Activated CD8-positive, alpha-beta memory T cell treated with anti-CD3 and anti-CD28 coated beads, Interleukin-2, amount 50 U/mL, for 4 hours (primary cell): ENCODE measurements around the gene HOXC5.

Experiments used
- DNase-seq: peaks from one replicate; pipeline ENCODE4 v3.0.0-alpha.2; 2020

The HOXC5 gene

DNA sequence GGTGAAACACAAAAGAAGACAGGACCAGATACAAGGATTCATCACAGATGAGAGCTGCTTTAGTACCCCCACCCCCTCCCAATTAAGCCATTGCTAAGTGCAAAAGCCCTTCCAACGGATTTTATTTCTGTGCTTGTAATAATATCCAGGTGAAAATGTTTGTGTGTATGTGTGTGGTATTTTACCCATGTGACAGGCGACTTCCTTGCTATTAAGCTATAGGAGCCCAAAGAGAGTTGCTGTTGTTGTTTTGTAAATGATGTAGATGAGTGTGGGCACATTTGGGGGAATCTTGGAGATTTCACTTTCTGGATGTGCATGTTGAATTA, 17.6 kb downstream of the HOXC5 start:
- no peak for DNase-seq

DNA sequence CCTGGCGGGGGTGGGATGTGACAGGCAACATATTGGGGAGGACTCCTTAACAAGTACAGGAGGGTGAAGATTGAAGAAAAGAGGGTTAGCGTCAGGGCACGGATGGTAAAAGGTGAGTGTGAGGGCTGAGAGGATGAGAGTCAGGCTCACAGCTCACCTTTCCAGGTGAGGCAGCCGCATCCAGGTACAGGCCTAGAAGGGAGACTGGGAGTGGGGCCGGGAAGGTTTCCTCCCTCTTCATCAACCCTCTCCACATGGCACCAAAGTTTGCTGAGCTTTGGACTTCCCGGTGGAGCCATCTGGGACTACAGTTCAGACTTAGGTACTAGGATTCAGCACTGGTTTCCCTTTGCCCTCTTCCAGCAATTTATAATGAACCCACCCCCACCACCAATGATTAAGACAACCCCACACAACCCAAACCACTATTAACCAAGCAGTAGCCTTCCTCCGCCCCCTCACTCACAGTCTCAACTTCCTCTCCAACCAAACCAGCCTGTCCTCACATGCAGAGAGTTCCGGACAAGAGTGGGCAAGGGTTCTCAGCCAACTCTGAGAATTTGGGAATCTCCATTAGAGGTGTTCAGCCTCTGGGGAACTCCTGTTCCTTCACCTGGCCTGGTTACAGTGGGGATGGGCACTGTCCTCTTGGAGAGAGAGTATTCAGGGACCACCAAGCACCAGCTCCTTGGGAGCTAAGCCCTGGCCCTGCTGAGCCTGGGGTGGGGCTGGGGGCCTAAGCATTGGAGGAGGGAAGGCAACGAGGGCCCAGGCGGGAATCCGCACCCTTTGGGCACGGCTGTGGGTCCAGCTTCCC, 18.4 kb downstream of the HOXC5 start:
- no peak for DNase-seq

DNA sequence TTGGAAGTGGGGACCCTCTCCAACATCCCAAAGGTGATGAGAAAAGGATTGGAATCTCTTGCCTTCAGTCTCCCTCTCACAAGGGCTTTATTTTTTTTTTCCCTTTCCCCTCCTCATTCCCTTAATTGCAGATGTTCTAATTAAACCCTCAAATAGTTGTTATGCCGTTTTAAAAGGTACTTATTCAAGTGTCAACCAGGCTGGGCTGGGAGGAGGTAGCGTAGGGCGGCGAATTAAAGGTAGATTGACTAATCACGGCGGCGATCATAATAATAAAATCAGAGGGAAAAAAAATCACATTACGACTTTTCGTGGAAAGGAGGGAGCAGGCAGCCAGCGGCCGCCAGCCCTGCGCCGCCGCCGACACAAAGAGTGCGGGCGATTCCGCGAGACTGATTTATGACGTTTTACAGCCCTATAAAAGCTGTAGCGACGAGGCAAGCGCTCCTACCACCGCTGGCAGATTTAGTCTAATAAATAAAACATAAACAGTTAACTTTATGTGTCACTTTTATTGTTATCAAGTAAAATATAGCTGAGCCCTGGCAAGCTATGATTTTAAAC, 19.1 kb downstream of the HOXC5 start:
- DNase-seq, result no peak

DNA sequence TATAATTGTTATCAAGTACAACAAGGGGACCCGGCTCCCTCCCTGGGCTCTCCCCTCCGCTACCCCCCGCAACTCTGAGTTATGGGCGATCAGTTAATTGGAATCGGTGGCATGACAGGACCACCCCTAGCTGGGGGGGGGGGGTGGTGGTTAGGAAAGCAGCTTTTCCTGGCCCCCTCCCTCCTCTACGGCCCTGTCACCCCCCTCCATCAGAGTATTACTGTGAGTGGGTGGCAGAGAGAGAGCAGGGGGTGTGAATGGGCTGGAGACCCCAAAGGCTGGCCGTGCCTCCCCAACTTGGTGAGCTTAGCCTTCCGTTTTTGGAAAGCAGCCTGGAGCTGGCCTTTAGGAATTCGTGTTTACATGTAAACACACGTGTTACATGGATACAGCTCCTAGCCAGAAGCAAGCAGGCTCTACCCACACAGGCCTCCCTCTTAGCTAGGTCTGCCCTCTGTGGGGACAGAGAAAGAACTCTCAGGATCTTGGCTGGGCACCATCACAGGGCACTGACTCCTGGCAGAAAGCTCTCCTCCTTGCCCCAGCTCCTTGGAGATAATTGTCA, 19.7 kb downstream of the HOXC5 start:
- DNase-seq, result no peak

DNA sequence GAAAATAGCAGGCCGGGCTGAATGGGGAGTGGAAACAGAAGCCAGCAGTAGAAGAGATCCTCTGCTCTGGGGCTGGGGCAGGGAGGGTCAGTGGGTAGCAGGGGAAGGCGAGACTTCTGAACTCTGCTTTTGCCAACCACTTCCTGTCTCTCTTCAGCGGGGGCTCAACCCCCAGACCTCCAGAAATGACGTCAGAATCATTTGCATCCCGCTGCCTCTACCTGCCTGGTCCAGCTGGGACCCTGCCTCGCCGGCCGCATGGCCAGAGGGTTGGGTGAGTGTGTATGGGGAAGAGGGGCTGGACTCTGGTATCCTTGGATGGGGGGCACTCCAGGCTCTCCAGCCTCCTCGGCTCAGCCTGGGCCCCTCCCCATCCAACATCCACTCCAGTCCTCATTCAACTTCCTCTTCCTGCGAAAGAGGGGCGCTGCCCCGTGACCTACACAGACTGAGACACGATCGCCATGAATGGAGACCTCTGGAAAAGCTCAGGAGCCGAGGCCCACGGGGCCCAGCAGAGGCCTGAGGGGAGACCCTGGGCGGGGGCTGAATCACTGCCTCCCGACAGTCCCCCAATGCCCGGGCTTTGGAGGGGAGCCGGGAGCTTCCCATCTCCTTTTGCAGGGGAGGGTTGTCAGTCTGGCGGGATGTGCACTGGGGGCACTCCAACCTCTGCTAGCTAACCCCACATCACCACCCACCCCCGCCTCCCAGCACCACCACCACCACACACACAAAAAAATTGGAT, 20.3 kb downstream of the HOXC5 start:
- DNase-seq, result no peak

DNA sequence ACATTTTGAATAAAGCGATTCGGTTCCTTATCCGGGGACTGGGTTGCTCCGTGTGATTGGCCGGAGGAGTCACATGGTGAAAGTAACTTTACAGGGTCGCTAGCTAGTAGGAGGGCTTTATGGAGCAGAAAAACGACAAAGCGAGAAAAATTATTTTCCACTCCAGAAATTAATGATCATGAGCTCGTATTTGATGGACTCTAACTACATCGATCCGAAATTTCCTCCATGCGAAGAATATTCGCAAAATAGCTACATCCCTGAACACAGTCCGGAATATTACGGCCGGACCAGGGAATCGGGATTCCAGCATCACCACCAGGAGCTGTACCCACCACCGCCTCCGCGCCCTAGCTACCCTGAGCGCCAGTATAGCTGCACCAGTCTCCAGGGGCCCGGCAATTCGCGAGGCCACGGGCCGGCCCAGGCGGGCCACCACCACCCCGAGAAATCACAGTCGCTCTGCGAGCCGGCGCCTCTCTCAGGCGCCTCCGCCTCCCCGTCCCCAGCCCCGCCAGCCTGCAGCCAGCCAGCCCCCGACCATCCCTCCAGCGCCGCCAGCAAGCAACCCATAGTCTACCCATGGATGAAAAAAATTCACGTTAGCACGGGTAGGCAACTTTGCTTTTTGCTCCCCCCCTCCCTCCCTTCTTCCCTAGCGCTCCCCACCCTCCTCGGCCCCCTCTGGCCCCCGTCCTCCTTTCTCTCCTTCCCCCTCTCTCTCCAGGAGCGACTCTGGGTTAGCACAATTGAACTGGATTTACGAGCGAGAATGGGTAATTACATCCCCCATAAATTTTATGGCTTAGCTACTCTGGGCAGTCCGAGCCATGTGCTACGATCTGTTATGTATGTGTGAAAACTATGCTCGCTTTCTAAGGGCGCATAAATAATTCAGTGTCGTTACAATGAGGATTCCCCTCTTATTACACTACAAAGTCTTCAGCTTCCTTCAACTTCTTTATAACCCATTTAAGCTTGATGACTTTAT, 21.2 kb downstream of the HOXC5 start, which contains the start of gene HOXC4:
HOXC4 (plus strand) TSS at position 85 of the 991 bp plus-strand sequence; CDS start at position 173, 88 bp downstream.
- DNase-seq, result no peak

DNA sequence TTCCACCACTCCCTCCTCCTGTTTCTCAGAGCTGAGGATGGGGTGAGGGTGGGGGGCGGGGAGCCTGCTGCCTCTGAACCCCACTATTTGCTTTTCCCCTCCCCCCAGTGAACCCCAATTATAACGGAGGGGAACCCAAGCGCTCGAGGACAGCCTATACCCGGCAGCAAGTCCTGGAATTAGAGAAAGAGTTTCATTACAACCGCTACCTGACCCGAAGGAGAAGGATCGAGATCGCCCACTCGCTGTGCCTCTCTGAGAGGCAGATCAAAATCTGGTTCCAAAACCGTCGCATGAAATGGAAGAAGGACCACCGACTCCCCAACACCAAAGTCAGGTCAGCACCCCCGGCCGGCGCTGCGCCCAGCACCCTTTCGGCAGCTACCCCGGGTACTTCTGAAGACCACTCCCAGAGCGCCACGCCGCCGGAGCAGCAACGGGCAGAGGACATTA, 21.9 kb downstream of the HOXC5 start:
- no peak for DNase-seq

DNA sequence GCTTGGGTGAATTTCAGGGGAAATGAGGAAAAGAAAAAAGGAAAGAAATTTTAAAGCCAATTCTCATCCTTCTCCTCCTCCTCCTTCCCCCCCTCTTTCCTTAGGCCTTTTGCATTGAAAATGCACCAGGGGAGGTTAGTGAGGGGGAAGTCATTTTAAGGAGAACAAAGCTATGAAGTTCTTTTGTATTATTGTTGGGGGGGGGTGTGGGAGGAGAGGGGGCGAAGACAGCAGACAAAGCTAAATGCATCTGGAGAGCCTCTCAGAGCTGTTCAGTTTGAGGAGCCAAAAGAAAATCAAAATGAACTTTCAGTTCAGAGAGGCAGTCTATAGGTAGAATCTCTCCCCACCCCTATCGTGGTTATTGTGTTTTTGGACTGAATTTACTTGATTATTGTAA, 22.7 kb downstream of the HOXC5 start:
- no peak for DNase-seq

DNA sequence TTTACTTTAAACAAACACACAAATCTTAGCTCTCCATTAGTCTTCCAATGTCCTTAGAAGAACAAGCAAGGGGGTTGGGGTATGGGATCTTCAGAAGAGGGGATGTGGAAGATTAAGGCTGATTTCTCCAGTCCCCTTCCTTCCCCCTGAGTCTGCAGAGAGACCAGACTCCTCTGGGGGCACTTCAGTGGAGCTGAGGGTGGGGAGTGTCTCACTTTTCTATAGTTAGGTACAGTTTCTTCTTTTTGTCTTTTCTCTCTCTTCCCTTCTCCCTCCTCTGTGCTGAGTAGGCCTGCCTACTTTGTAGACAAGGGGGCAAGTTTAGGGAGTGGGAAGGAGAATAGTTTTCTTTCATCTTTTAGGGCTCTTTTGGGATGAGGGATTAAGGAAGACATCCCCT, 23.3 kb downstream of the HOXC5 start:
- no peak for DNase-seq

DNA sequence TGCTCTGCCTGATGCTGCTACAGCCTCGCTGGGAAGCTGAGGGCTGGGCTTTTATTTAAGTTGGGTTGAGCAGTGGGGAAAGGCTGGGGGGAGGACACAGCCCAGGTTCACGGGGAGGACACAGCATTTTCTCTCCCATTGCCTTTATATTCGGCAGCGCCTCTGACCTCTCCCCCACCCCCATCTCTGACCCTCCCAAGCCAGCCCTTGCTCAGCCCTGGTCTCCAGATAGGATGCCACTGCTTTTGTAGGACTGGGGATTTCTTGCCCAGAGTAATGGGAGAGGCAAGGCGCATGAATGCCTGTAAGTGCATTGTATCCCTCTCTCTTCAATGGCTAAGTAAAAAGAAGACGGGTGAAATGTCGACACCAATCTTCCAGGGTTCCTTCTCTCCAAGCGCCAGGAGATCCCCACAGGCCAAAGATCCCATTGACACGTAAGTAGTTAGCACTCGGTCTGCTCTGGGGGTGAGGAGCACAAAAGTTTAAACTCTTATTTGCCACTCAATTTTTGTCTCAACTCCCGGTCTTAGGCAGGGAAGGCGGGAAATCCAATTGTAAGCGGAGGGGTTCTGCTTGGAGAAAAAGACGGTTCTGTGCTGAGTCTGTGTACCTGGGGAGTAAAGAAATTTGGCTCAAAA, 25.4 kb downstream of the HOXC5 start:
- no peak for DNase-seq

DNA sequence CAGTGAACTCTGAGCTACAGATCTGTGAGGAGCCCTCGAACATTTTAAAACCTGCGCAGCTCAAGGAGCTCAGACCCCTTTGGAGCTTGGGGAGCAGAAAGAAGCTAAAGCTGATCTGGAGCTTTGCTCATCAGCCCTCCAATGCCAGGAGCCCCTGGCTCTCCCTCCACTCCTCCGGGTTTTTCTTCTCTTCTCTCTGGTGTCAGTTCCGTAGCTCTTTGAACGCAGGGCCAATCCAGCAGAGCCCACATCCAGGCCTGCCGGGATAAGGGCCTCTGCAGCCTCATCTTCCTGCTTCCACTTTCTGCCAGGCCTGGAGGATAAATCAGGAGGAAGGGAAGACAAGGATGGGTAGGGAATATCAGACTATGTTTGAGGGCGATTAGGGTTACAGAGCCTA, 26.8 kb downstream of the HOXC5 start:
- DNase-seq, result no peak

DNA sequence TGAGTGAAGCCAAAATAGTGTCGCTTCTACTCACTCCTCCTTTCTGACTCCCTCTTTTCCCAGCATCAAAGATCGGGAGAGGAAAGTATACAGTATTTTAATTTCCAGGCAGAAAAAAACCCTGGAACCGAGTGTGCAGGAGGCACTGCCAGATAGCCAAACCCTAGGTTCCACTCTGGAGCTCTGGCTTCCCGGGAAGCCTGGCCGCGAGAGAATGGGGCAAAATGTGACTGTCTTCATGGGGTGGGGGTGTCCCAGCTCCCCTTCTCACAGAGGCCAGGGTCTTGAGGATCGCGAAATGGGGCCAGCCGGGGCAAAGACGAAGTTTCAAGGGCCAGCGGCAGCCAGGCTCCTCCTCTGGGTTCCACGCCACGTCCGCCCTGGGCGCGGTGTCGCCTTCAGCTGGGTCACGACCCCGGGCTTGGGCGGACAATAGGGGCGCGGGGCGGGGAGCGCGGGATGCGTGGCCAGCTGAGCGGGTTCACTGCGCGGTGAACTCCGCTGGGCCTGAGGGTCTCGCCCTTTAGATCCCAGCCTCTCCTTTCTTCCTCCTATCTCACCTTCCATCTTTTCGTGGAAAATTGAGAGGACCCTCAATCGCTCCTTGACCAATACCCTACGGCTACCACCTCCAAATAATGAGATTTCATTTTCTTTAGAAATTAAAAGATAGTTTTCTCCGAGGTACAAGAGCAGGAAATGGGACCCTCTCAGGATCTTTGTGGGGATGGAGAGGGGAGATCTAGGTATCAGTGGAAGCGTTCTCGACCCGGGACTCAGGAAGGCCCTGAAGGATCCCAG, 27.5 kb downstream of the HOXC5 start:
- DNase-seq, result no peak

DNA sequence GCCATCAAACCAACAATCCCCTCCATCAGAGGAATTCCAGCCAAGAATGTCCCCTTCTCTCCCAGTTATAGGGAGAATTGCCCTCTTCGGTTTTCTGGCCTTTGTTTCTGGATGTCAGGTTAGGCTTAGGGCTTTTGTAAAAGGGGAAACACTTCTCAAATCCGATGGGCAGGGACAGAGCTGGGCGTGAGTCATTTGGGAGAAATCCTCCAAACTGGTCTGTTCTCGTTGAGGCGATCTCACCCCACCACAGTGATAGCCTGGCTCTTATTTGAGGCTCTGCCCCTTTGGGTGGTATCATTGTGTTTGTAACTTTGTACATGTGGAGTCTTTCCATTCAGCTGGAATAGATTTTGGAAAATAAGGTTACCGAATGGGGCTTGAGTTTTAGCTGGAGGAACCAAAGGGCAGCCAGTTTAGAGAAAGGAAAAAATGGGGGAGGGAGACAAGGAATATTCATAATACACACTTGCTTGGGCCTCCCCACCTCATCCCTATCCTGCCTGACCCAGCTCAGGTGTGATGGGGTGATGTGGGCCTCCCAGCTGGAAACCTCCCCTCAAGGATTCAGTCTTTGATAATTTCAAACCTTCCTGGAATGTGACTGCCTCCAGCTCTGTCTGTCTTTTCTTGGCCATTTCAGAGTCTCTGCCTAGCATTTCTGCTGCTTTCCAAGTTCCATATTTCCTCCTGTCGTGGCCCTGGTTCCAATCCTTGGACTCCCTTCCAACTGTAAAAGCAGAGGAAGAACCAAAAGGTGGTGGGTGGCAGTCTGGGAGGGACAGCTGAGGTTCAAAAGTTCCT, 28.3 kb downstream of the HOXC5 start:
- DNase-seq, result no peak

DNA sequence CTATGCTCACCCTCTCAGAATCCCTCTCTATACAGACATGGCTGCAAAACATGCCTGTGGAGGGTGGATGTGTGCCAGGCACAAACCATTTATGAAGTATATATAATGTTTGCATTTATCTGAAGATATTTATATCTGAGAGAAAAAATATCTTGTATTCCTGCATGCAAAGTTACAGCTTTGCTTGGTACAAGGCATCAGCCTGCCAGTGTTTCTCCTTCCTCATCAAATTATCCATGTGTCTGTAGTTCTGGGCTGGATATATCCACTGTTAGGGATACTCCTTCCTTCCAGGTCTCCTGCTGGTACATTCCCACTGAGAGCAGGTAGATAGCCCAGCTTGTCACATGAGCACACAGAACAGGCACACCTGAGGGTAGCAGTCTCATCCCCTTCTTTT, 32.8 kb downstream of the HOXC5 start:
- no peak for DNase-seq

DNA sequence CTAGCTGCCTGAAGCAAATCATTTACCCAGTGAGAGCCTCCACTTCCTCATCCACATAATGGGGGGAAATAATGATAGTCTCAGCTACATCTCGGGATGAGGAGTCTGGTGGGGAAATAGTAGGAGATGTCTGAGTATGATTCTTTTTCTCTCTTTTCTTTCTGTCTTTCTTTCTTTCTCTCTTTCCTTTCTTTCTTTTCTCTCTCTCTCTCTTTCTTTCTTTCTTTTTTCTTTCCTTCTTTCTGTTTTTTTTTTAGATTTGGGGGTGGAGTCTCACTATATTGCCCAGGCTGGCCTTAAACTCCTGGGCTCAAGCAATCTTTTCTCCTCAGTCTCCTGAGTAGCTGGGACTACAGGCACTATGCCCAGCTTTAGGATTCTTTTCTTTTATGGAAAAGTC, 33.6 kb downstream of the HOXC5 start:
- no peak for DNase-seq

DNA sequence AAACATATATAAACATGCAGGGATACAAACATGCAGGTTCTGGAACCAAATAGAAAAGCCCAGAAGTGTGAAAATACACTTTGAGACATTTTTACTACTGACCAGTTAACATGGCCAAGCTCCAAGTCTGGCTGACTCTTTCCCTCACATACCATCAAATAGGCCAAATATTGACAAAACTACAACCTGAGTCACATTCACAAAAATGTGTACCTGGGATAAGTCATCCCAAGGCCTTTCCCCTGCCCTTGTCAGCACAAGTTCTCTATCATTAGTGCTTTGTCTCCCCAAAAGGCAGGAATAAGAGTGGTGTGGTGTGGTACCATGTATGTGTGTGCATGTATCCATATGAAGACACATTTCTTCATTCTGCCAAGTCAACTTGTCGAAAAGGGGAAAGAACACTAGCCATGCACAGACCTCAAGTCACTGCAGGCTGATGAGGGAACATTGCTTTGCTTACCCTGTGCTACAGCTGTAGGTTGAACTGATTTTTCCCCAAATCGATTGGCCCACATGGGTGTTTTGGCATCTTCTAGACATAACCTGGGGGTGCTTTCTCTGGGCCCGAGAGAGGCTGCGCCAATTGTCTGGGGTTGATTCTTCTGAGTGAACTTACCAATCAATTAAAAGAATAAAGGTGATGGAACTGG, 35.7 kb downstream of the HOXC5 start:
- no peak for DNase-seq

DNA sequence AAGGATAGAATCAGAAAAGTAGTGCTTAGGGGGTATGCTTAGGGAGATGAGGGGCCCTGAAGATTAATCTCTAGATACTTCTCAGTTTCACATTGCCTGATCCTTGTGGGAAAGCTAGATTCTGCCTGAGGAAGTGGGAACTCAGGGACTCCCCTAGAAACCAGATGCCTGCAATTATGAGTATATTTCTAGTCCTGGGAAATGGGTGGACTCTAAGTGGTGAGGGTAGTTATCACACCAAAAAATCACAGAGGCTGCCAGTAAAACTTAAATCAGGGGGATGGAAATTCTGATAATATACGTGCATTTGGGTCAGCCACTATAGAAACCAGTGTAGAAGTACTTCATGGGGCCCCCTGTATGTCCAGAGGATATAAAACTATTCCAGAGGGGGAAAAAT, 39.1 kb downstream of the HOXC5 start:
- no peak for DNase-seq

DNA sequence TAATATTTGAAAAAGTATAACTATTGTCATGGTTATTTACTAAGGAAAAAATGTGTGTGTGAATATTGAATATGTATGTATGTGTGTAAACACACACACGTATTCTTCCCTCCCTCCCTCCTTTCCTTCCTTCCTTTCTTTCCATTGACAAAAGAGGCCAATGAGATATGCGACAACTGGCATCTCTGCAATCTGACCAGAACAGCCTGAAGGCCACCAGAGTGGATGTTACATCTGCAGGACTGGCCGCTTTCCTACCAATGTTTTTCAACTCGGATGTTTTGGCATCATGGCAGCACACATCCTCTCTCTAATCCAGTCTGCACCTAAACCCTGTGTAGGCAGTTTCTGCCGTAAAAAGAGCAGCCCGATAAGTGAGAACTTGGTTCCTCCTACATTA, 41.5 kb downstream of the HOXC5 start:
- no peak for DNase-seq

DNA sequence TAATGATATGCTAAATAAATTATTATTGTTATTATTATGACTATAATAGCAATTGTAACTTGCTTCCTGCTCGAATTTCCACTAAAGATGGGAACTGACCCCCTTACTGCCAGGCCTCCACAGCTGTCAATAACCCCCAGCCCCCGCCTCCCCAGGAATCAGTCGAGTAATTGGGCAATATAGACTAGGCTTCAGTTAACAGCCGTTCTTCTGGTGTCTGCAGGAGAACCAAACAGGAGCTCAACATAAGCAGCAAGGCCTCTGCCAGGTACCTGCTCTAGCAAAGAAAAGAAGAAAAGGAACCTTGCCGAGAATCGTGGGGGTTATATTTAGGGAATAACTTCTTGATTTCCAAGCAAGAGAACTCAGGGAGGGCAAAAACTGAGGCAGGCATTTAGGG, 42.6 kb downstream of the HOXC5 start:
- no peak for DNase-seq

DNA sequence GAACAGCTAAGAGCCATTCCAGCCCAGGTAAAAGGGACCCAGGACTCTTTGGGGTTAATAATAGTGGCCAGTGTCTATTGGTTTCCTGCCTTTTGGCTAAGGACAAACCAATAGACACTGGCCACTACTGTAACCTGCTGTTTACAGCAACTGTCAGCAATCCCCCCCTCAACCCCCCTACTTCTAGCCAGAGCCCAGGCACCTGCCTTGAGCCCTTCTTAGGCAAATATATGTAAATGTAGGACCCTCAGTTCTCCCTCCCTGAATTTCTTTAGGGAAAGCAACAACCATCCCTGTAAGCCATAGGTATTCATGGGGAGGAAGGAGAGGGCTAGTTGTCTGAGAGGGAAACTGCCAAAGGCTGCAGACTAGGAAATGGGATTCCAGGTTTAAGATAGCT, 43.1 kb downstream of the HOXC5 start:
- DNase-seq, result no peak
